Fibroblast of lung (primary cell): Measurements from ENCODE around the gene SLC17A3.

Experiments used
- EZH2 ChIP-seq: IDR thresholded peaks from 2 replicates; pipeline ENCODE4 v1.5.1; 2012; ENCODE audit warnings: low read length, control low read depth, mild to moderate bottlenecking; ENCODE audit errors: missing control alignments
- TF ChIP-seq, protein P1 (sequence below), 2 donors: IDR thresholded peaks in 1 of 2; conservative IDR thresholded peaks in 1 of 2; 1 replicate in 1 of 2; 2 replicates in 1 of 2; pipeline ENCODE4 v1.5.1; 2011 to 2012; ENCODE audit warnings: low read length in 2 of 2, control low read depth in 1 of 2, inconsistent platforms in 1 of 2, low read depth in 1 of 2, mild to moderate bottlenecking in 1 of 2

DNA sequence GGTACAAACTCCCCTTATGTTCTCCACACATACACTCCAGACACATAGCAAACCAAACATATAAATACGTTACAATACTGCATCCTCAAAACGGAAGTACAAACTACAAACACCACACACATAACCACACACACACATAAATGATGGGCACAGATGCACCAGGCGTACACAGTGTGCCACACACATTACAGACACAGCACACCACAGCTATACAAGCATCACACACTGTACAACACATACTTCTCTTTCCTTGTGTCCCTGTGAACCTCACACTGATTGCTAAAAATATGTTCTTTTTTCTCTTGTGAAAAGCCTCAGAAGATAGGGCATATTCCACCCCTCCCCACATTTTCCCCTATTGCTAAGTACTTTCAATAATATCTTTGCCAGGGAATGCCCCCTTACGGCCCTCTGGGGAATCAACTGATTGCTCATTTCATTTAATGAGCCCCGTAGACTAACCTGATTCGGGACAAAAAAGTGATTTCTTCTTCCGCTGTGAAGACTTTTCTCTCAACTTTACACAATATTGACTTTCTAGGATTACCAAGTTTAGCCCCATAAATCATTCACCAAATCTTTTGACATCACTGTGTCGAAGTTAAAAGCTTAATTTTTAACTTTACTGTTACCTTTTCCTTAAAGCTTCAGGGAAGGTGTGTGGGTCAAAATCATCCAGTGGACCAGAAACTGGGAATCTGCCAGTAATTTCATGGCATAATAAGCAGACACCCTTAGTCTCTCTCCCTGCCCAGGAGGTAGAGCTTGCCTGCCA lies 42.3 kb downstream of the SLC17A3 start, which contains the start of gene SLC17A1:
- TF ChIP-seq, protein P1, sequence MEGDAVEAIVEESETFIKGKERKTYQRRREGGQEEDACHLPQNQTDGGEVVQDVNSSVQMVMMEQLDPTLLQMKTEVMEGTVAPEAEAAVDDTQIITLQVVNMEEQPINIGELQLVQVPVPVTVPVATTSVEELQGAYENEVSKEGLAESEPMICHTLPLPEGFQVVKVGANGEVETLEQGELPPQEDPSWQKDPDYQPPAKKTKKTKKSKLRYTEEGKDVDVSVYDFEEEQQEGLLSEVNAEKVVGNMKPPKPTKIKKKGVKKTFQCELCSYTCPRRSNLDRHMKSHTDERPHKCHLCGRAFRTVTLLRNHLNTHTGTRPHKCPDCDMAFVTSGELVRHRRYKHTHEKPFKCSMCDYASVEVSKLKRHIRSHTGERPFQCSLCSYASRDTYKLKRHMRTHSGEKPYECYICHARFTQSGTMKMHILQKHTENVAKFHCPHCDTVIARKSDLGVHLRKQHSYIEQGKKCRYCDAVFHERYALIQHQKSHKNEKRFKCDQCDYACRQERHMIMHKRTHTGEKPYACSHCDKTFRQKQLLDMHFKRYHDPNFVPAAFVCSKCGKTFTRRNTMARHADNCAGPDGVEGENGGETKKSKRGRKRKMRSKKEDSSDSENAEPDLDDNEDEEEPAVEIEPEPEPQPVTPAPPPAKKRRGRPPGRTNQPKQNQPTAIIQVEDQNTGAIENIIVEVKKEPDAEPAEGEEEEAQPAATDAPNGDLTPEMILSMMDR (conservative IDR thresholded peaks at IDR 0.05 in 1 of 2, IDR thresholded peaks at IDR 0.05 in 1 of 2; ENCODE audit: low read depth in 1 of 2, low read length in 2 of 2) = no peak
- no peak for TF ChIP-seq EZH2
